Naive thymus-derived CD4-positive, alpha-beta T cell (primary cell): ENCODE data around the gene KRTAP10-1. TPM values are rescaled to one million over a fixed set of nuclear protein-coding genes. Genes with fewer than 3 reads are reported as not detected.

ENCODE experiments used
- ATAC-seq: fragments of 150-1000 bp; cut with Tn5 transposase; 2 replicates; pipeline ENCODE4 v1.10.0; 2021; ENCODE audit warnings: mild to moderate bottlenecking, moderate library complexity
- CTCF ChIA-PET: fragments of 350-600 bp; sonication (Branson Sonifier 250); formaldehyde crosslinking; loops from one replicate; lab custom pipeline; 2021; ENCODE audit warnings: antibody characterized with exemption; lab: Charles Lee
- POLR2A ChIA-PET: fragments of 350-600 bp; sonication (Branson Sonifier 250); formaldehyde crosslinking; loops from one replicate; lab custom pipeline; 2021; ENCODE audit warnings: antibody characterized with exemption, inconsistent platforms; lab: Charles Lee
- DNase-seq, 9 donors: peaks; one replicate each; pipeline versions ENCODE4 v3.0.0 to v3.0.0-alpha.2; 2020 to 2022; ENCODE audit warnings: mixed read lengths in 1 of 9
- H3K27ac ChIP-seq: one replicate; pipeline ENCODE4 v1.7.0; 2013; ENCODE audit warnings: mild to moderate bottlenecking, low read depth, low read length, moderate library complexity
- H3K27me3 ChIP-seq, 2 donors: one replicate each; pipeline ENCODE4 v1.7.0; 2013; ENCODE audit warnings: low read length in 2 of 2, mild to moderate bottlenecking in 2 of 2, moderate library complexity in 2 of 2; ENCODE audit not compliant: control insufficient read depth in 2 of 2, insufficient read depth in 2 of 2
- H3K36me3 ChIP-seq, 3 experiments: 1 replicate in 2 of 3; 2 replicates in 1 of 3; pipeline ENCODE4 v1.7.0; 2013; ENCODE audit warnings: low read length in 3 of 3, mild to moderate bottlenecking in 3 of 3, moderate library complexity in 1 of 3; ENCODE audit not compliant: insufficient read depth in 3 of 3, control insufficient read depth in 2 of 3
- H3K4me1 ChIP-seq, 2 donors: one replicate each; pipeline ENCODE4 v1.7.0; 2013; ENCODE audit warnings: low read length in 2 of 2, mild to moderate bottlenecking in 2 of 2, moderate library complexity in 1 of 2; ENCODE audit not compliant: control insufficient read depth in 2 of 2, insufficient read depth in 2 of 2
- H3K4me3 ChIP-seq: 2 replicates; pipeline ENCODE4 v1.7.0; 2013; ENCODE audit warnings: mild to moderate bottlenecking, low read length
- H3K9me3 ChIP-seq, 3 experiments: 1 replicate in 2 of 3; 2 replicates in 1 of 3; pipeline ENCODE4 v1.7.0; 2013; ENCODE audit warnings: low read length in 3 of 3; ENCODE audit not compliant: control insufficient read depth in 2 of 3
- H3K27ac Mint-ChIP-seq, 9 donors: one replicate each; pipeline ENCODE4 v1.8.0; 2020 to 2022; ENCODE audit warnings: mixed read lengths in 9 of 9, mild to moderate bottlenecking in 8 of 9, moderate library complexity in 5 of 9, inconsistent platforms in 2 of 9
- H3K27me3 Mint-ChIP-seq, 5 donors: one replicate each; pipeline ENCODE4 v1.8.0; 2021 to 2022; ENCODE audit warnings: mixed read lengths in 5 of 5, mild to moderate bottlenecking in 1 of 5
- H3K36me3 Mint-ChIP-seq, 5 donors: one replicate each; pipeline ENCODE4 v1.8.0; 2020 to 2022; ENCODE audit warnings: mixed read lengths in 5 of 5, mild to moderate bottlenecking in 3 of 5, inconsistent platforms in 1 of 5
- H3K4me1 Mint-ChIP-seq, 7 donors: one replicate each; pipeline ENCODE4 v1.8.0; 2020 to 2022; ENCODE audit warnings: mixed read lengths in 7 of 7, mild to moderate bottlenecking in 3 of 7, inconsistent platforms in 1 of 7
- H3K4me3 Mint-ChIP-seq, 10 donors: one replicate each; pipeline ENCODE4 v1.8.0; 2020 to 2022; ENCODE audit warnings: mild to moderate bottlenecking in 10 of 10, mixed read lengths in 10 of 10, moderate library complexity in 6 of 10, inconsistent platforms in 2 of 10
- H3K9me3 Mint-ChIP-seq, 11 donors: one replicate each; pipeline ENCODE4 v1.8.0; 2020 to 2022; ENCODE audit warnings: mixed read lengths in 11 of 11, mild to moderate bottlenecking in 4 of 11, inconsistent platforms in 1 of 11, moderate library complexity in 1 of 11
- intact Hi-C, 2 donors: fragments of 100-400 bp; cut with micrococcal nuclease; formaldehyde crosslinking; loops; one replicate each; pipeline ENCODE4 v1.15.1; 2023
- polyA plus RNA-seq, 2 donors: library from polyadenylated mRNA; unstranded; fragments of 300-500 nt; fragmentation: Illumina TruSeq; gene quantifications; one replicate each; pipeline ENCODE4 v1.2.3, GENCODE V29; 2021
- total RNA-seq, 6 experiments: library from RNA in 5 of 6; stranded (reverse) in 5 of 6; gene quantifications; 1 replicate in 5 of 6; 2 replicates in 1 of 6; pipeline ENCODE4 v1.2.3 and lab custom pipeline; 2021 to 2026

The KRTAP10-1 gene
- total and polyA plus RNA-seq, 7 experiments from 2014 or later: not detected

DNA sequence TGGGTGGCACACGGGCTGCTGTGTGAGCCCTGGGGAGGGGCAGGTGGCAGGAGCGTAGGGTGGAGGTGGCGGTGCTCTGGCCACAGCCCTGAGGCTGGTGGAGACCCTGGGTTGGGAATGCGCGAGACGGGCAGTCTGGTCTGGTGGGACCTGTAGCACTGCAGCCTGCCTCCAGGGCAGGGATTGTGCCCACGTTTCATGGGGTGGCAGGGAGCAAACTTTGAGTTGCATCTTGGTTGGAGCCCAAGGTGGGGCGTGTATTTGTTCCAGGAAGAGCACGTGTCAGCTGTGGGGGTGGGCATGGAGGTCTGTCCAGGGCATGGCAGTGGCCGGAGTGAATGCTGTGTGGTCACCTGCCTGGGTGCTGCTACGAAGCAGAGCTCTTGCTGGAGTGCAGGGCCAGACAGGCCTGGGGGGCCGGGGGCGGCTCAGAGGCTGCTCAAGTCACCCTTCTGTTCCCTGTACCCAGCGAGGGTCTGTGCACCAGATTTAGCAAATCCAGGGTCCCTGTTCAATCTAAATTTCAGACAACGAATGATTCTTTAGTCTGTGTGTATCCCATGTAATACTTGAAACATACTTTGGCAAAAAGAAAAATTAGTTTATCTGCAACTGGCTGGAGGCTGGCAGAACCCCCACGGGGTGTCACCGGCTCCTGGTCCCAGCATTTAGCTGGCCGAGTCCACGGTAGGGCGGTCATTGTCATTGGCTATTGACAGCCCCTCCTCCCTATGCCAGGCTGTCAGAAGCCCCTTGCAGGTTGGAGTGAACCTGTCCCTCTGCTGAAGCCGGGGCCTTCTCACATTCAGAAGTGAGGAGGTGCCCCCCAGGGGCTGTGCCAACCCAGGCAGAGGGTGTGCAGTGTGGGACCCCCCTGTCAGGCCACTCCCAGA lies 27.3 kb downstream of the KRTAP10-1 start:
- Histone ChIP-seq H3K27ac (no peak overlapping the region), H3K4me1 (peaks cover 7 to 13% of the 10 kb centered on the region in 2 donors), H3K9me3 (no peaks in the 10 kb centered on the region), H3K27me3 (no peaks in the 10 kb centered on the region), H3K4me3 (no peak overlapping the region), H3K36me3 (no peaks in the 10 kb centered on the region)
- no peak for DNase-seq
- ChIA-PET CTCF (interaction anchor here (1.1 to 9.1 kb wide), 4 partner anchors 106 to 281 kb away, joined by 3 to 111 read pairs (median 36); no protein-coding TSS in a partner anchor), POLR2A (no interaction called here)
- H3K4me1 Mint-ChIP-seq: peaks cover 0 to 10% (median under 1%) of the 10 kb centered on the region in 7 donors
- ATAC-seq: no peak
- no peak overlapping the region for H3K4me3 Mint-ChIP-seq
- intact Hi-C loops: loop anchor here in 1 of 2 donors (5.0 kb wide), 2 partner anchors 35 to 415 kb away; no protein-coding TSS in a partner anchor
- H3K27me3 Mint-ChIP-seq: no peaks in the 10 kb centered on the region
- H3K9me3 Mint-ChIP-seq: peaks cover 0 to 1% (median 0%) of the 10 kb centered on the region in 11 donors
- peak overlapping the region in 2 of 9 donors; percentile 33 to 67 for H3K27ac Mint-ChIP-seq
- H3K36me3 Mint-ChIP-seq: no peaks in the 10 kb centered on the region

DNA sequence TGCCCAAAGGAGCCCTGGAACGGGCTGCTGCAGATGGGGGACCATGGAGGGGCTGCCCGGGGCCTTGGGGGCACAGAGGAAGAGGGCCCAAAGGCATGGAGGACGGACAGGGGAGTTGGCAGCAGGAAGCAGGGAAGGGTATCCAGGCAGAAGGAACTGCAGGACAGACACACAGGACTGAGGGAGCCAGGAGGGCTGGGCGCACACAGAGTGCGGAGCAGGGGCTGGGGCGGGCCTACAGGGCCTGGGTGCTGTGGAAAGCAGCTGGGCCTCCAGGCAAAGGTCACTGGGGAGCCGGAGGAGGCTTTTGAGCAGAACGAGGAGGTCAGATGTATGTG lies 28.1 kb downstream of the KRTAP10-1 start:
- no peak for DNase-seq
- no peak for ATAC-seq
- Mint-ChIP-seq H3K4me1 (peaks cover 0 to 4% (median 0%) of the 10 kb centered on the region in 7 donors), H3K27me3 (no peaks in the 10 kb centered on the region), H3K36me3 (no peaks in the 10 kb centered on the region), H3K9me3 (peaks cover 0 to 1% (median 0%) of the 10 kb centered on the region in 11 donors), H3K4me3 (no peak overlapping the region), H3K27ac (peak overlapping the region in 1 of 9 donors; percentile 14)
- Histone ChIP-seq H3K36me3 (no peaks in the 10 kb centered on the region), H3K4me1 (peaks cover 7 to 13% of the 10 kb centered on the region in 2 donors), H3K9me3 (no peaks in the 10 kb centered on the region), H3K27ac (no peak overlapping the region), H3K27me3 (no peaks in the 10 kb centered on the region), H3K4me3 (no peak overlapping the region)
- intact Hi-C loops: loop anchor here (1.0 to 5.0 kb wide), 4 partner anchors 35 to 415 kb away; partner anchors contain the start of gene KRTAP12-3 (in 1 of the 2)
- ChIA-PET POLR2A (interaction anchor here (1.5 kb wide), 1 partner anchor 198 kb away, joined by 3 read pairs; no protein-coding TSS in a partner anchor), CTCF (interaction anchor here (0.7 to 9.1 kb wide), 5 partner anchors 10 to 430 kb away, joined by 3 to 111 read pairs (median 9); partner anchors contain the start of gene UBE2G2)

DNA sequence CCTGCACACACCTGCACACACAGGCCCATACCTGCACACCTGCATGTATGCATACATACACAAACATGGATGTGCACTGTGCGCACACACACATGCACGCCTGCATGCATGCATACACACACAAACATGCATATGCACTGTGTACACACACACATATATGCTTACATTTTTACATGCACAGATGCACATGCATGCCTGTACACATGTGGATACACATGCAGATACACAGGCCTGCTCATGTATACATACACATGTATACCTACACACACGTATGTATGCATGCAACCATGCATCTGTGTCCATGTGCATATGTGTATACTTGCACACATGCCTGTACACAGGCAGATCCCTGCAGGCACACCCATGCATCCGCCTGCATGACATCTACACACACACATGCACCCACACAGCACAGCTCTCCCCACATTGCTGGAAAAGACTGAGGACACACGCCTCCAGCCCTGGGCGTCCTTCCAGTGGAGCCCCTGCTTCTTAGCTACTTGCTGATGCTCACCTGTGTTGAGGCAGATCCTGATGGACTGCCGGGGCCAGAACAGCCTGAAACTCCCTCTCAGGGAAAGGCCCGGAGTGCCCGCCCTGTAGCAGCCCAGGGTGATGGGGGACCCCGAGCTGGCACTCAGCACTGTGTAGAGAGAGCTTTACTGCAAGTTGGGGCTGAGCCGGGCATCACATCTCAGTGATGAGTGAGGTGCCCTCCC lies 28.6 kb downstream of the KRTAP10-1 start:
- no peaks in the 10 kb centered on the region for H3K27me3 Mint-ChIP-seq
- POLR2A ChIA-PET: interaction anchor here (1.0 to 1.5 kb wide), 3 partner anchors 146 to 231 kb away, joined by 3 to 10 read pairs (median 3); partner anchors contain the start of gene KRTAP12-3
- H3K4me3 ChIP-seq: peak overlapping the region; percentile 64

DNA sequence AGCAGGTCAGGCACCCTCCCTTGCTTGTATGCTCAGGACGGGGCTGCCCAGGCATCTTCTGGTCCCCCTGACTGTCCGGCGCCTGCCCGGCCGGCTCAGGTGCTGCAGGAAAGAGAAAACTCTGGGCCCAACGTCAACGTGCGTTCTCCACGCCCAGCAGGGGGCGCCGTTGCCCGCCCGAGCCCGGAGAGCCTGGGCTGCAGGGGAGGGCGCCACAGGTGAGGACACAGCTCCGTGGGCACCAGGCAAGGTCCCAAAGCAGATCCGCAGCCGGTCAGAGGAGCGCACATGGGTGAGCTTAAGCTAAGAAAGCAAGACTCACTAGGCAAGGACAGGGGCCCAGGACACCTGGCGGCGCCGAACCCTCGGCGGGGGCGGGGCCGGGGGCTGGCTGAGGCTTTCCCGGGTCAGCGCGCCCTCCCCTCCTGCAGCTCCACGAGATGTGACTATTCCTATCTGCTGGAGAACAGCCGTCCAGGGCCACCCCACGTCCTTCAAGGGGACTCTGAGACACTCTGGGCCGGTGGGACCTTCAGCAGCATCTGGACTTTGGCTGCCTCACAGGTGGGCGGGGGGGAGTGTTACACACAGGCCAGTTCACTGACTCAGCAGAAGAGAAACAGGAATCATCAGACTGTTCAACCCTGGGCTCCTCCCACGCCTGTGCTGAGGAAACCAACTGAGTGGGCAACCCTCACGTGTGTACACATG lies 29.3 kb downstream of the KRTAP10-1 start:
- H3K9me3 Mint-ChIP-seq: peaks cover 0 to under 1% (median 0%) of the 10 kb centered on the region in 11 donors
- Histone ChIP-seq H3K4me3 (peak overlapping the region; percentile 64), H3K36me3 (no peaks in the 10 kb centered on the region), H3K27me3 (no peaks in the 10 kb centered on the region), H3K4me1 (peaks cover 7 to 13% of the 10 kb centered on the region in 2 donors), H3K9me3 (no peaks in the 10 kb centered on the region), H3K27ac (no peak overlapping the region)
- intact Hi-C loops: loop anchor here (1.0 to 5.0 kb wide), 6 partner anchors 37 to 417 kb away; partner anchors contain the start of gene KRTAP12-3 (in 1 of the 2)
- peak overlapping the region in 9 of 10 donors; percentile 58 to 75 (median 65) for H3K4me3 Mint-ChIP-seq
- no peaks in the 10 kb centered on the region for H3K27me3 Mint-ChIP-seq
- peak overlapping the region in 3 of 9 donors; percentile 6 to 41 (median 38) for H3K27ac Mint-ChIP-seq
- DNase-seq (peak; percentile 65 to 95 (median 85)), ATAC-seq (peak; percentile 87)
- ChIA-PET CTCF (interaction anchor here (0.5 to 9.1 kb wide), 34 partner anchors 9 to 1534 kb away, joined by 3 to 111 read pairs (median 3); partner anchors contain the start of genes KRTAP10-11, KRTAP10-12, KRTAP10-5 and KRTAP12-3), POLR2A (interaction anchor here (1.0 to 1.5 kb wide), 3 partner anchors 147 to 232 kb away, joined by 3 to 10 read pairs (median 3); partner anchors contain the start of gene KRTAP12-3)
- H3K36me3 Mint-ChIP-seq: no peaks in the 10 kb centered on the region
- H3K4me1 Mint-ChIP-seq: peaks cover 0 to 3% (median 0%) of the 10 kb centered on the region in 7 donors

More for the DNA sequence above, 28.6 kb downstream of the KRTAP10-1 start:
- intact Hi-C loops: loop anchor here (1.0 to 5.0 kb wide), 4 partner anchors 36 to 416 kb away; partner anchors contain the start of gene KRTAP12-3 (in 1 of the 2)
- Mint-ChIP-seq H3K9me3 (peaks cover 0 to 1% (median 0%) of the 10 kb centered on the region in 11 donors), H3K27ac (peak overlapping the region in 3 of 9 donors; percentile 6 to 41 (median 14)), H3K4me1 (peaks cover 0 to 4% (median 0%) of the 10 kb centered on the region in 7 donors), H3K4me3 (peak overlapping the region in 8 of 10 donors; percentile 12 to 75 (median 64)), H3K36me3 (no peaks in the 10 kb centered on the region)
- H3K27me3 ChIP-seq: no peaks in the 10 kb centered on the region
- peaks cover 7 to 13% of the 10 kb centered on the region in 2 donors for H3K4me1 ChIP-seq
- ATAC-seq (no peak), DNase-seq (no peak)
- H3K36me3 ChIP-seq: no peaks in the 10 kb centered on the region
- H3K27ac ChIP-seq: no peak overlapping the region
- CTCF ChIA-PET: interaction anchor here (0.5 to 9.1 kb wide), 26 partner anchors 10 to 1533 kb away, joined by 3 to 111 read pairs (median 3); partner anchors contain the start of genes KRTAP10-11, KRTAP10-5, KRTAP12-3 and UBE2G2
- no peaks in the 10 kb centered on the region for H3K9me3 ChIP-seq

DNA sequence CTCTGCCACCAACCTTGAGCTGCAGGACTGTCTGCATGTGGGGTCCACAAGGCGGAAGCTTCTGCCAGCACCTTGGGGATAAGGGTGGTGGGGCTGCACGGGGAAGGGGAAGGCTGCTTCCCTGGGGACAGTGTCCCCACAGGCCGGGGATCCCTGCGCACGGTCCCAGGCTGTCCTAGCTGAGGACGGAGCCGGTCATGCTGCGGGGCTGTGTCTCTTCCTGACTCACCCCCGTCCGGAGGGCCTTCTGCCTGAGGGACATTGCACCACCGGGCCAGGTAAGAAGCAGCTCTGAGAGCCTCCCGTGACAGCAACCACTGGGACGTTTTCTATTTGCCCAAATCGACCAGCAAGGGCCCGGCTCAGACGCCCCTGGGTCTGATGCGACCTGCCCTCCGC lies 29.9 kb downstream of the KRTAP10-1 start:
- H3K4me3 Mint-ChIP-seq: peak overlapping the region in 4 of 10 donors; percentile 63 to 70 (median 65)

More for the DNA sequence above, 29.9 kb downstream of the KRTAP10-1 start:
- no peak overlapping the region for H3K27ac Mint-ChIP-seq
- intact Hi-C loops: loop anchor here (1.0 to 5.0 kb wide), 6 partner anchors 37 to 417 kb away; partner anchors contain the start of gene KRTAP12-3 (in 1 of the 2)
- H3K4me1 ChIP-seq: peaks cover 7 to 13% of the 10 kb centered on the region in 2 donors
- no peaks in the 10 kb centered on the region for H3K9me3 Mint-ChIP-seq
- H3K27me3 Mint-ChIP-seq: no peaks in the 10 kb centered on the region
- ATAC-seq: no peak
- POLR2A ChIA-PET: interaction anchor here (1.0 to 1.5 kb wide), 3 partner anchors 148 to 232 kb away, joined by 3 to 10 read pairs (median 3); partner anchors contain the start of gene KRTAP12-3
- H3K36me3 ChIP-seq: no peaks in the 10 kb centered on the region
- H3K27ac ChIP-seq: no peak overlapping the region
- H3K27me3 ChIP-seq: no peaks in the 10 kb centered on the region
- peak overlapping the region; percentile 64 for H3K4me3 ChIP-seq
- CTCF ChIA-PET: interaction anchor here (0.6 to 9.1 kb wide), 23 partner anchors 9 to 371 kb away, joined by 3 to 111 read pairs (median 3); partner anchors contain the start of genes KRTAP10-11, KRTAP10-12, KRTAP10-5 and KRTAP12-3
- H3K9me3 ChIP-seq: no peaks in the 10 kb centered on the region
- H3K36me3 Mint-ChIP-seq: no peaks in the 10 kb centered on the region
- DNase-seq: no peak
- no peaks in the 10 kb centered on the region for H3K4me1 Mint-ChIP-seq
